ENCODE data around the gene DNAI1.
A peak's percentile ranks its signal among the peaks of the same experiment; 100 is the strongest.
"Not testable (repeated sequence)": the region's sequence is repeated elsewhere in the genome, so short reads cannot be mapped to it uniquely, and the experiment has no call there.

Gene DNAI1

DNA sequence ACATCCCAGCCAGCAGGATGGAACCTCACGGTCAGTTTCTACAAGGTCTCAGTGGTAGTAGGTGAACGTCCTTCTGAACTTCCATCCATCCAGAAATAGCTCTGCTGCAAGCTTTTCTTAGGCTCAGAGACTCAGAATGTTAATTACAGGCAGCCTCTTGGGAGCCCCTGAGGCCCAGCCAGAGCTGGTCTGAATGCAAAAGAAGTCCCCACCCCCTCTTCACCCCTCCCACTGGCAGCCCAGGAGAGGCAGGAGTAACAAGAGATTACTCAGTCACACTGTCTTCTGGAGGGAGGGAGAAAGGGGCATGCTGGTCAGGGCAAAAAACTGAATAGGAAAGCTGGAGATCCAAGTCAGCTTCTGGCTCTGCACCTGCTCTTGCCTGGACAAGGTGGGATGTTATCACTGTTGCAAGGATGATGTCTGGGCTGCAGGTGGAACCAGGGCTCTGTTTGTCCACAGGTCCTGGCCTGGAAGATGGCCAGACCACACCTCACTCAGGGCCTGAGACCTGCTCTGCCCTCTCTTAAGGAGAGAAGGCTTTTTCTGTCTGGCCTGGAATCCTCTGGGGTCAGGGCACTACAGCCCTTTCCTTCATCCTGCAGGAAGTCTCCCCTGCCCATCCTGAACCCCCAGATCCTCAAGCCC lies 55.1 kb downstream of the DNAI1 start:
- DNase-seq (ENCODE audit: low read depth) = no peak

- no peak for DNase-seq (ENCODE audit: low read depth)
These were observed 55.8 kb downstream of the DNAI1 start for GRCh38 chr9:34514401-34514800.

- no peak for DNase-seq (ENCODE audit: low read depth)
These were observed 56.2 kb downstream of the DNAI1 start for GRCh38 chr9:34514816-34515215.

GRCh38 chr9:34515959-34516358 lies 57.4 kb downstream of the DNAI1 start:
- DNase-seq (ENCODE audit: low read depth) = no peak

DNA sequence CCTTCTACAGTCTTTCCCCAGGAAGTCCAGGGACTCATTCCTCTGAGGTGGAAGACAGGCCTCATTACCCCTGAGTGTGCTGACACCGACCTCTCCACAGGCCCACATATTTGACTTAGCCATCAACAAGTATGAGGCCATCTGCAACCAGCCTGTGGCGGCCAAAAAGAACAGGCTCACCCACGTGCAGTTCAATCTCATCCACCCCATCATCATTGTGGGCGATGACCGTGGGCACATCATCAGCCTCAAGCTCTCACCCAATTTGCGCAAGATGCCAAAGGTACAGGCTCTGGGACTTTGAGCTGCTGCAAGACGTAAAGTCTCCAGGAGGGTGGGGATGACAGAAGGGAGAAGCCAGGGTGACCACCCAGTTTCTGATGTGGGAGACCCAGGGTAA lies 58.6 kb downstream of the DNAI1 start:
- DNase-seq (ENCODE audit: low read depth) = no peak

GRCh38 chr9:34518110-34518616 lies 59.6 kb downstream of the DNAI1 start:
- no peak for DNase-seq (ENCODE audit: low read depth)

GRCh38 chr9:34518896-34519295 lies 60.3 kb downstream of the DNAI1 start:
- DNase-seq (ENCODE audit: low read depth) = no peak

DNA sequence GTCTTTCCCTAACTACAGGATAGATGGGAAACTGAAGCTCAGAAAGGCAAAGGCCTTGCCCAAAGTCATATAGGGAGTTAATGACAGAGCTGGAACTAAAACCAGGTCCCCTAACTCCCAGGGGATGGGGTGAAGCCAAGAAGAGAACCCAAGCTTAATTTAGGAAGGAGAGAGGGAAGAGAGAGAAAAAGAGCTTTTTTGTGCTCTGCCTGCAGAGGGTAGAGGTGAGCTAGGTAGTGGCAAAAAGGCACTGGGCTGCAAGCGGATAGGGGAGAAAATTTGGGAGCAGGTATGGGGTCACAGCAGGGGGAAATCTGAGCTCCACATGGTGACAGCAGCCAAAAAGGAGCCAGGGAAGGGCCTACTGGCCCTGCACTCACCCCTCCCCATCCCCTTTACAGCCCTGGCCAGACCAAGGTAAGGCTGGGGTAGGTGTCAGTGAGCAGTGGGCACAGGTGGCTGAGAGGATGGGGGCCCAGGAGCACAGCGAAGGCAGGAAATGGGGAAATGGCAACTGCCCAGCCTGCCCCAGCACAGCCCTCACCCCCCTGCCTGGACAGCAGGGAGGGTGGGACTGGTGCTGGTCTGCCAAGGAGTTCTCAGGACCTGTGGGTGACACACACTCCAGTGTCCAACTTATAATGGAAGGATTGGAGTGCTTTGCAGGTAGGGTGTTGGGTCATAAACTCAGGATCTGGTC lies 60.9 kb downstream of the DNAI1 start:
- DNase-seq (ENCODE audit: low read depth) = no peak

GRCh38 chr9:34520096-34520495 lies 61.5 kb downstream of the DNAI1 start:
- DNase-seq (ENCODE audit: low read depth) = no peak

- no peak for DNase-seq (ENCODE audit: low read depth)
These were observed 62.1 kb downstream of the DNAI1 start for GRCh38 chr9:34520505-34521385.

- no peak for DNase-seq (ENCODE audit: low read depth)
These were observed 62.9 kb downstream of the DNAI1 start for GRCh38 chr9:34521406-34522045.

DNA sequence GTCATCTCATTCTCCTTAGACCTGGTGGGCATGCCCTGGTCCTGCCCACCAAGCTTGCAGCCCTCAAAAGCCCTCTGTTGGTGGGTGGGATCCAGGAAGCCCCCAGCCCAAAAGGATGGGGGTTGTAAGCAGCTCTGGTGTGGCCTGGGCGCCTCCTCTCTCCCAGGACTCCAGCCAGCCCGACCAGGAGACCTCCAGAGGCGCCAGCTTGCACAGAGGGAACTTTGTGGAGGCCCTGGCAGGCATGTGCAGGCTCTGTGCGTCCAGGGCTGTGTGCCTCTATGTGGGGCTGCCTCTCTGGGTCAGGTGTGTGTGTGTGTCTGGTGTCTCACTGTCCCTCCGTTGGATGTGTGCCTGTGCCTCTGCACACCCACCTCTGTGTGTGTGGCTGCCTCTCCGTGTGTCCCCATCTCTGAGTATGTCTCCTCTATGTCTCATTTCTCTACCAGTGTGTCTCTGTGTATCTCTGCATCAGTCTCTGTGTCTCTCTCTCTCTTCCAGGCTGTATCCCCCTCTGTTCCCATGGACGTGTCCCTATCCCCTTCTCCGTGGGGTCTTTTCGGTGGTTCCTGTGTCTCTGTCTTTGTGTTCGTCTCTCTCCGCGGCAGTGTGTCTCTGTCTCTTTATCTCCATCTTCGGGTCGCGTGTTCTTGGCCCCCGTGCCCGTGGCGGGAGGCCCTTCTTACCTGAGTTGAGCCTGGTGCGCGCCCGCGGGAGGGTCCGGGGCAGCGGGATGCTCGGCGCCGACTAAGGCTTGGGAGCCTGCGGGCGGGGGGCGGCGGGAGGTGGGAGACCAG lies 63.7 kb downstream of the DNAI1 start:
- DNase-seq (ENCODE audit: low read depth) = no peak

DNA sequence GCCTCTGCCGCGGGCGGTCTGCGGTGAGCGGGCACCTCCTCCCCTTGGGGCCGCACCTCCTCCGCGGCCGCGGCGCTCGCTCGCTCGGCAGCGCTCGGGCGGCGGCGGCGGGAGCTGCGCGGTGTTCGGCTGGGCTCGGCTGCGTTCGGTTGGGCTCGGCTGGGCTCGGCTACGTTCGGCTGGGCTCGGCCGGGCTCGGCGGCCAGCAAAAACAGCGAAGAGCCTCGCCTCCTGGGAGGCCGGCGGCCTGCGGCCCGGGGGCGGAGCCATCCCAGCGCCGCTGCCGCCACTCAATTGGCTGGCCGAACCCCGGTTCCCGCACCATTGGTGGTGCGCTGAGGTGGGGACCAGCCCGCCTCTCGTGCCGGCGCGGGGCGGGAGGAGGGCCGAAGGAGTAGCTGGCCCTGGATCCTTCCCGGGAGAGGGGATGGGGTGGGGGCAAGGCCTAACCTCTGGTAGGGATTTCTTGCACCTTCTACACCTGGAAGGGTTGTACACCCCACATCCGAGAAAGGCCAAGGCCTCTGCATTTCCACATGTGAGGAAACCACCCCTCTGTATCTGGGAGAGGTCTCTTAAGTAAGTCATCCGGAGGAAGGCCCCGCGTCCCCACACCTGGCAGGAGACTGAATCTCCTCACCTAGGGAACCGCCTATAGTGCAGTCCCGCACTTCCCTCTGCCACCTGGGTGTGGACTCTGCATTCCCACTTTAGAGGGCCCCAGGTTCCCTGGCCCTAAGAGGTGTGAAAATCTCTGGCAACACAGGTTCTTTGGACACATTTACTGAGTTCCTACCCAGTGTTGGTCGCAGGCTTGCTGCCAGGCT lies 64.6 kb downstream of the DNAI1 start, which contains the start of gene ENHO:
Gene ENHO (minus strand): TSS at position 20 of the 827 bp plus-strand sequence. CDS start 1,295 bp downstream, outside the sequence.
- peak; percentile 81 for DNase-seq (ENCODE audit: low read depth)

DNA sequence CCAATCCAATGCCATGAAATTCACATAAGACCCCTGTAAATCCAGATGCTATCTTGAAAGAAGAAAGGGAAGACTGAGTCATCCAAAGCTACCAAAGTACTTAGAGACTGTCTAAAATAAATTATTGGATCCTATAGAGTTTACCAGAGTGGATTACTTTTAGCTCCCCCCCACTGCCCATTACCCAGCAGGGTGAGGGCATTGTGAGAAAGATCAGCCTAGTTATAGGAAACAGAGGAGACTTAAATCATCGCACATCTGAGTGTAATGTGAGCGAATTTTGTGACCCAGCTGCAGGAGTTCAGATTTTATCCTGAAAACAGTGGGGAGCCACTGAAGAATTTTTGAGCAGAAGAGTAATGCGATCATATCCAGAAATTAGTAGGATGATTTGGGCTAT lies 65.7 kb downstream of the DNAI1 start:
- DNase-seq (ENCODE audit: low read depth) = no peak

- DNase-seq (ENCODE audit: low read depth) = no peak
These were observed 67.4 kb downstream of the DNAI1 start for GRCh38 chr9:34526026-34526425.

DNA sequence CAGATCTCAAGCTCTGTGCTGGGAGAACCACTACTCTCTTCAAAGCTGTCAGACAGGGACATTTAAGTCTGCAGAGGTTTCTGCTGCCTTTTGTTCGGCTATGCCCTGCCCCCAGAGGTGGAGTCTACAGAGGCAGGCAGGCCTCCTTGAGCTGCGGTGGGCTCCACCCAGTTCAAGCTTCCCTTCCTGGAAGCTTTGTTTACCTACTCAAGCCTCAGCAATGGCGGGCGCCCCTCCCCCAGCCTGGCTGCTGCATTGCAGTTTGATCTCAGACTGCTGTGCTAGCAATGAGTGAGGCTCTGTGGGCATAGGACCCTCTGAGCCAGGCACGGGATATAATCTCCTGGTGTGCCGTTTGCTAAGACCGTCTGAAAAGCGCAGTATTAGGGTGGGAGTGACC lies 73.4 kb downstream of the DNAI1 start:
- not testable (repeated sequence) for DNase-seq (ENCODE audit: low read depth)

DNA sequence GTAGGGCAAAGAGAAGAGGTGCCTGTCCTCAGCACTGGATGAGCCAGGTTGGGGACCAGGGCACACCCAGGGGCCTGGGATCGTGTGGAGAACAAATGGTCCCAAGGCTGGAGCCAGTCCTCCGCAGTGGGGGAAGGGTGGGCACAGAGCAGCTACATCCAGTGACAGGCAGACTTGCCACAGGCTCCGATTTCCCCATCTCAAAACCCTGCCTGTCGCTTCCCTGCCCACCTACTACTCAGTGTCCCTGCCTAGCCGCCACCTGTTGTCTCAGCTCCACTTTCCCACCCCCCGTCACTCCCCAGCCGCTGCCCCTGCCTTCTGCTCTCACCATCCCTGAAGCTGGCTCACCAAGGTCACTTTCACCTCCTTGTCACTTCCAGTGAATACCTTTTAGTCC lies 78.1 kb downstream of the DNAI1 start:
- DNase-seq (ENCODE audit: low read depth) = no peak

- DNase-seq (ENCODE audit: low read depth) = no peak
These were observed 82.2 kb downstream of the DNAI1 start for GRCh38 chr9:34540827-34541226.

GRCh38 chr9:34541540-34541939 lies 82.9 kb downstream of the DNAI1 start:
- no peak for DNase-seq (ENCODE audit: low read depth)

DNA sequence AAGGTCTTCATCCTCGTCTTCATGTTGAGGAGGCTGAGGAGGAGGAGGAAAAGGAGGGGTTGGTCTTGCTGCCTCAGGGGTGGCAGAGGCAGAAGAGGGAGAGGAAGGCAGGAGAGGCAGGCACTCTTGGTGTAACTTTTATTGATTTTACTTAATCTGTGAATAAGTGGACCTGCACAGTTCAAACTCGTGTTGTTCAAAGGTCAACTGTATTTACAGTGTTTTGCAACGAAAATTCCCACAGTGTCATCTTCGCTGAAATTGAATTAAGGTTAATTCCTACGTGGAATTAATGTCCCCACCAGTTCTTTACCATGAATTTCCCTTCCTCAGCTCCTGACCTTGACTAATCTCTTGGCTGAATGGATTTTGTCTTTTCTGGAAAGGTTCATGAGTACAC lies 85.4 kb downstream of the DNAI1 start:
- DNase-seq (ENCODE audit: low read depth) = no peak
